Loucy (cell line): ENCODE data around the gene VPS13D.

Source experiments
- H2AFZ ChIP-seq: fragments of 200-600 bp; sonication (generic); 2 replicates; pipeline ENCODE4 v1.6.0; 2016; ENCODE audit warnings: antibody characterized with exemption, mild to moderate bottlenecking, low read length, moderate library complexity
- H3F3A ChIP-seq: fragments of 200-600 bp; 2 replicates; pipeline ENCODE4 v1.6.0; 2016; ENCODE audit warnings: antibody characterized with exemption, low read depth, mild to moderate bottlenecking
- H3K27me3 ChIP-seq: fragments of 200-600 bp; sonication (generic); 2 replicates; pipeline ENCODE4 v1.6.1; 2014; ENCODE audit warnings: low read length, mild to moderate bottlenecking; ENCODE audit not compliant: insufficient read depth, poor library complexity, severe bottlenecking
- H3K36me3 ChIP-seq: fragments of 200-600 bp; sonication (generic); 2 replicates; pipeline ENCODE4 v1.6.1; 2016; ENCODE audit warnings: low read length; ENCODE audit not compliant: insufficient read depth
- H3K4me1 ChIP-seq: fragments of 200-600 bp; sonication (generic); 2 replicates; pipeline ENCODE4 v1.5.1; 2014; ENCODE audit warnings: low read length, mild to moderate bottlenecking; ENCODE audit not compliant: insufficient read depth, poor library complexity, severe bottlenecking
- H3K4me2 ChIP-seq: fragments of 200-600 bp; sonication (generic); 2 replicates; pipeline ENCODE4 v1.6.0; 2014; ENCODE audit warnings: antibody characterized with exemption, low read length, low read depth, mild to moderate bottlenecking; ENCODE audit not compliant: poor library complexity, severe bottlenecking
- H3K4me3 ChIP-seq: fragments of 200-600 bp; sonication (generic); 2 replicates; pipeline ENCODE4 v1.5.1; 2014; ENCODE audit warnings: low read length, mild to moderate bottlenecking, mixed read lengths; ENCODE audit not compliant: poor library complexity, severe bottlenecking
- H3K79me2 ChIP-seq: fragments of 200-600 bp; sonication (generic); 2 replicates; pipeline ENCODE4 v1.6.1; 2014; ENCODE audit warnings: low read length; ENCODE audit not compliant: insufficient read depth
- H3K9ac ChIP-seq: fragments of 200-600 bp; sonication (generic); 2 replicates; pipeline ENCODE4 v1.6.0; 2014; ENCODE audit warnings: mild to moderate bottlenecking, low read depth, low read length, moderate library complexity; ENCODE audit not compliant: poor library complexity, severe bottlenecking
- H3K9me2 ChIP-seq: fragments of 200-600 bp; sonication (generic); replicated peaks from 2 replicates; pipeline ENCODE4 v1.6.1; 2016; ENCODE audit warnings: low read depth, low read length, mixed read lengths
- H3K9me3 ChIP-seq: fragments of 200-600 bp; sonication (generic); 2 replicates; pipeline ENCODE4 v1.6.1; 2014; ENCODE audit warnings: mild to moderate bottlenecking, antibody characterized with exemption, low read length, low read depth; ENCODE audit not compliant: insufficient read depth
- H4K20me1 ChIP-seq: fragments of 200-600 bp; sonication (generic); 2 replicates; pipeline ENCODE4 v1.6.0; 2014; ENCODE audit warnings: antibody characterized with exemption, low read length, mild to moderate bottlenecking; ENCODE audit not compliant: insufficient read depth, poor library complexity, severe bottlenecking
- EZH2phosphoT487 ChIP-seq: fragments of 200-600 bp; IDR thresholded peaks from 2 replicates; pipeline ENCODE4 v1.6.1; 2018; ENCODE audit warnings: antibody characterized with exemption, mild to moderate bottlenecking, moderate library complexity, borderline replicate concordance
- TF ChIP-seq, protein P1 (sequence below): fragments of 200-600 bp; sonication (generic); conservative IDR thresholded peaks from 2 replicates; pipeline ENCODE4 v1.5.1; 2014; ENCODE audit warnings: mild to moderate bottlenecking, antibody characterized with exemption, low read length

Gene VPS13D

GRCh38 chr1:12436345-12436658 lies 206.5 kb downstream of the VPS13D start:
- peak overlapping the region; percentile 70 for H3K9ac ChIP-seq
- H3K9me3 ChIP-seq: no peaks in the 10 kb centered on the region
- H3K4me1 ChIP-seq: peaks cover 75% of the 10 kb centered on the region
- H3K36me3 ChIP-seq: no peaks in the 10 kb centered on the region
- peak overlapping the region; percentile 63 for H3K4me3 ChIP-seq
- H2AFZ ChIP-seq: no peak overlapping the region
- no peaks in the 10 kb centered on the region for H3K9me2 ChIP-seq
- H3K79me2 ChIP-seq: no peaks in the 10 kb centered on the region
- TF ChIP-seq EZH2phosphoT487: no peak
- TF ChIP-seq, protein P1, sequence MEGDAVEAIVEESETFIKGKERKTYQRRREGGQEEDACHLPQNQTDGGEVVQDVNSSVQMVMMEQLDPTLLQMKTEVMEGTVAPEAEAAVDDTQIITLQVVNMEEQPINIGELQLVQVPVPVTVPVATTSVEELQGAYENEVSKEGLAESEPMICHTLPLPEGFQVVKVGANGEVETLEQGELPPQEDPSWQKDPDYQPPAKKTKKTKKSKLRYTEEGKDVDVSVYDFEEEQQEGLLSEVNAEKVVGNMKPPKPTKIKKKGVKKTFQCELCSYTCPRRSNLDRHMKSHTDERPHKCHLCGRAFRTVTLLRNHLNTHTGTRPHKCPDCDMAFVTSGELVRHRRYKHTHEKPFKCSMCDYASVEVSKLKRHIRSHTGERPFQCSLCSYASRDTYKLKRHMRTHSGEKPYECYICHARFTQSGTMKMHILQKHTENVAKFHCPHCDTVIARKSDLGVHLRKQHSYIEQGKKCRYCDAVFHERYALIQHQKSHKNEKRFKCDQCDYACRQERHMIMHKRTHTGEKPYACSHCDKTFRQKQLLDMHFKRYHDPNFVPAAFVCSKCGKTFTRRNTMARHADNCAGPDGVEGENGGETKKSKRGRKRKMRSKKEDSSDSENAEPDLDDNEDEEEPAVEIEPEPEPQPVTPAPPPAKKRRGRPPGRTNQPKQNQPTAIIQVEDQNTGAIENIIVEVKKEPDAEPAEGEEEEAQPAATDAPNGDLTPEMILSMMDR: no peak
- H4K20me1 ChIP-seq: no peaks in the 10 kb centered on the region
- H3K27me3 ChIP-seq: no peaks in the 10 kb centered on the region
- H3F3A ChIP-seq: peaks cover 21% of the 10 kb centered on the region
- H3K4me2 ChIP-seq: peak overlapping the region; percentile 89

- Histone ChIP-seq H3K27me3 (no peaks in the 10 kb centered on the region), H2AFZ (no peak overlapping the region), H3K36me3 (no peaks in the 10 kb centered on the region), H3K4me1 (peaks cover 75% of the 10 kb centered on the region), H3K9ac (peak overlapping the region; percentile 70), H4K20me1 (no peaks in the 10 kb centered on the region), H3K9me3 (no peaks in the 10 kb centered on the region), H3F3A (peaks cover 21% of the 10 kb centered on the region), H3K79me2 (no peaks in the 10 kb centered on the region), H3K9me2 (no peaks in the 10 kb centered on the region), H3K4me2 (no peak overlapping the region), H3K4me3 (no peak overlapping the region)
- no peak for TF ChIP-seq EZH2phosphoT487
- TF ChIP-seq, protein P1: no peak
These were observed 207.2 kb downstream of the VPS13D start for GRCh38 chr1:12436817-12437599.

- Histone ChIP-seq H3K4me3 (no peak overlapping the region), H3K9me2 (no peaks in the 10 kb centered on the region), H3K36me3 (no peaks in the 10 kb centered on the region), H3K4me2 (no peak overlapping the region), H2AFZ (no peak overlapping the region), H3F3A (peaks cover 21% of the 10 kb centered on the region), H3K9ac (no peak overlapping the region), H3K79me2 (no peaks in the 10 kb centered on the region), H3K4me1 (peaks cover 73% of the 10 kb centered on the region), H4K20me1 (no peaks in the 10 kb centered on the region), H3K27me3 (no peaks in the 10 kb centered on the region), H3K9me3 (no peaks in the 10 kb centered on the region)
- no peak for TF ChIP-seq EZH2phosphoT487
- TF ChIP-seq, protein P1: no peak
These were observed 207.8 kb downstream of the VPS13D start for GRCh38 chr1:12437629-12438028.
